ENCODE results near the gene LDLRAP1. TPM values are rescaled to one million over a fixed set of nuclear protein-coding genes. Genes with fewer than 3 reads are reported as not detected.

Gene LDLRAP1
- total RNA-seq, 1 donor from 2014 or later: 23.5 TPM

DNA sequence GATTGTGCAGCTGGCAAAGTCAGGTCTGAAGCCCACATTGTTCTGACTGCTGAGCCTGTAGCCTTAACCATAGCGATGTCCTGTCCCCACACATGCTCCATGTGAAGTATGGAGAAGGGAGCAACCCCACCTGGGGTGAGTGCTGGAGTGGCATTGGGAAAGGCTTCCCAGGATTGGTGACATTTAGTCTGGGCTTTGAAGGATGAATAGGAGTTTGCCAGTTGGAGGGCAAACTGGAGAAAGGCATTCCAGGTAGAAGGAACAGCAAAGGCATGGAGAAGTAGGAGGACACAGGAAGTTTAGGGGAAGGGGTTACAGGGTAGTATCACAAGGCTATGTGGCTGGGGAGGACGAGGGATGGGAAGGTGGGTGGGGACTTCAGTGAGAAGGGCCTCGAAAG is 7.3 kb upstream of the LDLRAP1 start:
- Mint-ChIP-seq H3K4me3 (ENCODE audit: unreplicated experiment) (no peak overlapping the region), H3K4me1 (ENCODE audit: low read depth) (peaks cover 3% of the 10 kb centered on the region), H3K9me3 (ENCODE audit: low read depth) (no peaks in the 10 kb centered on the region), H3K27ac (ENCODE audit: unreplicated experiment) (no peak overlapping the region), H3K27me3 (ENCODE audit: low read depth) (peaks cover 4% of the 10 kb centered on the region), H3K36me3 (ENCODE audit: low read depth) (no peaks in the 10 kb centered on the region)
- TF ChIP-seq, protein P1, sequence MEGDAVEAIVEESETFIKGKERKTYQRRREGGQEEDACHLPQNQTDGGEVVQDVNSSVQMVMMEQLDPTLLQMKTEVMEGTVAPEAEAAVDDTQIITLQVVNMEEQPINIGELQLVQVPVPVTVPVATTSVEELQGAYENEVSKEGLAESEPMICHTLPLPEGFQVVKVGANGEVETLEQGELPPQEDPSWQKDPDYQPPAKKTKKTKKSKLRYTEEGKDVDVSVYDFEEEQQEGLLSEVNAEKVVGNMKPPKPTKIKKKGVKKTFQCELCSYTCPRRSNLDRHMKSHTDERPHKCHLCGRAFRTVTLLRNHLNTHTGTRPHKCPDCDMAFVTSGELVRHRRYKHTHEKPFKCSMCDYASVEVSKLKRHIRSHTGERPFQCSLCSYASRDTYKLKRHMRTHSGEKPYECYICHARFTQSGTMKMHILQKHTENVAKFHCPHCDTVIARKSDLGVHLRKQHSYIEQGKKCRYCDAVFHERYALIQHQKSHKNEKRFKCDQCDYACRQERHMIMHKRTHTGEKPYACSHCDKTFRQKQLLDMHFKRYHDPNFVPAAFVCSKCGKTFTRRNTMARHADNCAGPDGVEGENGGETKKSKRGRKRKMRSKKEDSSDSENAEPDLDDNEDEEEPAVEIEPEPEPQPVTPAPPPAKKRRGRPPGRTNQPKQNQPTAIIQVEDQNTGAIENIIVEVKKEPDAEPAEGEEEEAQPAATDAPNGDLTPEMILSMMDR (IDR thresholded peaks at IDR 0.05): no peak
- DNase-seq (ENCODE audit: low spot score): no peak

DNA sequence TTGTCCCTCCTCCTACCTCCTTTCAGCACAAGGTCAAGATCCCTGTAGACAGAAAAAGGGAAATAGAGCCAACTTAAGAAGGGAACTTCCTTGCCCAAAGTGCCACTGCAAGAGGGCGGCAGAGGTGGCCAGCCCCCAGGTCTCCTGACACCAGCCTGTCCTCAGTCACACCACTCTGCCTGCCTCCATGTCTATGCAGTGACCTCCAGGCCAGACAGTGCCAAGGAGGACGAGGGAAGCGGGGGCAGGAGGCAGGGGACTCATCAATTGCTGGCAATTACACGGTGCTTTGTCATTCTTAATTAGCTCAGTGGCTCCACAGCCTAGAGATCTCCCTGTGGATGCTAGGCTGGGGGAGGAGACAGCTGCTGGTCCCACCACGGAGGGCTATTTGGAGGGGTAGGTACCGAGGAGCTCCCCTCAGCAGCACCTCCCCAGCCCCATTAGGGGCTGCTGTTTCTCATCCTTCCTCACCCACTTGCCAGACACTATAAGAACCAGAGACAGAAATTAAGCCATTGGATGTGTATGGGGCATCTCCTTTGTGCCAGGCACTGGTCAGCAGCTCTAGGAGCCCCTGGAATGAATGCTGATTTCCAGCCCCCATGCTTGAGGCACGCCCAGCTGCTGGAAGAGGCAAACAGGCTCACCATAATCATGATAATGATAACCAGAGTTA is 6.1 kb upstream of the LDLRAP1 start:
- peaks cover 4% of the 10 kb centered on the region for H3K27me3 Mint-ChIP-seq (ENCODE audit: low read depth)
- DNase-seq (ENCODE audit: low spot score): no peak
- TF ChIP-seq, protein P1 (IDR thresholded peaks at IDR 0.05): no peak
- H3K9me3 Mint-ChIP-seq (ENCODE audit: low read depth): no peaks in the 10 kb centered on the region
- H3K4me3 Mint-ChIP-seq (ENCODE audit: unreplicated experiment): no peak overlapping the region
- no peaks in the 10 kb centered on the region for H3K36me3 Mint-ChIP-seq (ENCODE audit: low read depth)
- H3K4me1 Mint-ChIP-seq (ENCODE audit: low read depth): peaks cover 3% of the 10 kb centered on the region
- no peak overlapping the region for H3K27ac Mint-ChIP-seq (ENCODE audit: unreplicated experiment)

GRCh38 chr1:25538191-25538767 is 5.1 kb upstream of the LDLRAP1 start:
- Mint-ChIP-seq H3K27ac (ENCODE audit: unreplicated experiment) (no peak overlapping the region), H3K4me3 (ENCODE audit: unreplicated experiment) (no peak overlapping the region), H3K27me3 (ENCODE audit: low read depth) (peaks cover 4% of the 10 kb centered on the region), H3K9me3 (ENCODE audit: low read depth) (no peaks in the 10 kb centered on the region), H3K4me1 (ENCODE audit: low read depth) (no peaks in the 10 kb centered on the region), H3K36me3 (ENCODE audit: low read depth) (no peaks in the 10 kb centered on the region)
- TF ChIP-seq, protein P1 (IDR thresholded peaks at IDR 0.05): no peak
- DNase-seq (ENCODE audit: low spot score): no peak

GRCh38 chr1:25540750-25541342 is 2.6 kb upstream of the LDLRAP1 start:
- Mint-ChIP-seq H3K4me3 (ENCODE audit: unreplicated experiment) (no peak overlapping the region), H3K36me3 (ENCODE audit: low read depth) (no peaks in the 10 kb centered on the region), H3K27ac (ENCODE audit: unreplicated experiment) (no peak overlapping the region), H3K4me1 (ENCODE audit: low read depth) (peaks cover 10% of the 10 kb centered on the region), H3K9me3 (ENCODE audit: low read depth) (no peaks in the 10 kb centered on the region), H3K27me3 (ENCODE audit: low read depth) (peaks cover under 1% of the 10 kb centered on the region)
- TF ChIP-seq, protein P1 (IDR thresholded peaks at IDR 0.05): no peak
- DNase-seq (ENCODE audit: low spot score): no peak

DNA sequence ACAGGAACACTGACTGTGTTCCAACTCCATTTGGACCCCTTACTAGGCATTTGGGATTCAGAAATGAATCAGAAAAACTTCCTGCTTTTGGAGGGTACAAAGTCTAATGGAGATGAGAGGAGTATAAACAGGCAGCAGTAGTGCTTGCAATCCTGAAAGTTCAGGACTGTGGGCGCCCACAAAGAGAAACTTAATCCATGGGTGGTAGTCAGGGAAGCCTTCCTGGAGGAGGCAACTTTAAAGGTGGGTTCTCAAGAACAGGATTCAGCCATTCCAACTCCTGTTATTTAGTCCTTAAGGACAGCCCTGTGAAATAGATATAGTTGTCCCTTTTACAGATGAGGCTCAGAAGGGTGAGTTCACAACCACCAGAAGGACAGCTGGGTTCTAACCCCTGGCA is 2.0 kb upstream of the LDLRAP1 start:
- TF ChIP-seq, protein P1 (IDR thresholded peaks at IDR 0.05): no peak
- Mint-ChIP-seq H3K9me3 (ENCODE audit: low read depth) (no peaks in the 10 kb centered on the region), H3K4me1 (ENCODE audit: low read depth) (peaks cover 10% of the 10 kb centered on the region), H3K36me3 (ENCODE audit: low read depth) (no peaks in the 10 kb centered on the region), H3K4me3 (ENCODE audit: unreplicated experiment) (no peak overlapping the region), H3K27me3 (ENCODE audit: low read depth) (no peaks in the 10 kb centered on the region), H3K27ac (ENCODE audit: unreplicated experiment) (no peak overlapping the region)
- DNase-seq (ENCODE audit: low spot score): no peak

Measured in chondrocyte (in vitro differentiated cells).